NCI-H146 treated with DMSO at 0.1 percent for 48 hours (cell line): Measurements from ENCODE around the gene TYW5.
A peak's percentile ranks its signal among the peaks of the same experiment; 100 is the strongest.
"Not testable (repeated sequence)": the region's sequence is repeated elsewhere in the genome, so short reads cannot be mapped to it uniquely, and the experiment has no call there.

Source experiments
- DNase-seq: peaks from one replicate; lab custom pipeline; 2025; ENCODE audit not compliant: unreplicated experiment; lab: John Stamatoyannopoulos, UW

Gene TYW5

GRCh38 chr2:199922856-199923255 lies 32.4 kb downstream of the TYW5 start:
- no peak for DNase-seq

- no peak for DNase-seq
These were observed 38.3 kb downstream of the TYW5 start for GRCh38 chr2:199916980-199917379.

GRCh38 chr2:199914372-199914958 lies 40.8 kb downstream of the TYW5 start:
- no peak for DNase-seq

GRCh38 chr2:199912553-199913114 lies 42.7 kb downstream of the TYW5 start:
- not testable (repeated sequence) for DNase-seq

GRCh38 chr2:199911877-199912161 lies 43.5 kb downstream of the TYW5 start:
- no peak for DNase-seq

- peak; percentile 91 for DNase-seq
These were observed 44.0 kb downstream of the TYW5 start, which contains the start of gene C2orf69 for GRCh38 chr2:199911052-199911876. Gene C2orf69 (plus strand): TSS chr2:199911293. CDS start chr2:199911439, 146 bp downstream.

GRCh38 chr2:199910338-199911051 lies 44.8 kb downstream of the TYW5 start:
- no peak for DNase-seq

- DNase-seq: no peak
These were observed 48.1 kb downstream of the TYW5 start for GRCh38 chr2:199907008-199907714.

- no peak for DNase-seq
These were observed 52.2 kb downstream of the TYW5 start for GRCh38 chr2:199903111-199903510.

GRCh38 chr2:199902486-199903110 lies 52.7 kb downstream of the TYW5 start:
- no peak for DNase-seq

GRCh38 chr2:199901942-199902341 lies 53.3 kb downstream of the TYW5 start:
- DNase-seq: no peak

- DNase-seq: no peak
These were observed 58.7 kb downstream of the TYW5 start for GRCh38 chr2:199896617-199897016.

GRCh38 chr2:199895406-199895805 lies 59.9 kb downstream of the TYW5 start:
- no peak for DNase-seq

GRCh38 chr2:199883474-199884212 lies 71.6 kb downstream of the TYW5 start:
- DNase-seq: no peak

- no peak for DNase-seq
These were observed 72.6 kb downstream of the TYW5 start for GRCh38 chr2:199882667-199883066.
